Measurements from ENCODE around the gene MATN4.

MATN4 gene

GRCh38 chr20:45320948-45321595, 13.0 kb upstream of the MATN4 start:
- DNase-seq: no peak
- in situ Hi-C loops (cut with HindIII; ENCODE audit: low pct_ligation_motif_present, low pct_unique_long_range_greater_than_20kb, low sequenced_read_pairs): no loop called here

- in situ Hi-C loops (cut with HindIII; ENCODE audit: low pct_ligation_motif_present, low pct_unique_long_range_greater_than_20kb, low sequenced_read_pairs): no loop called here
- DNase-seq: no peak
Observed at GRCh38 chr20:45318948-45319347, 10.8 kb upstream of the MATN4 start.

- DNase-seq: no peak
- in situ Hi-C loops (cut with HindIII; ENCODE audit: low pct_ligation_motif_present, low pct_unique_long_range_greater_than_20kb, low sequenced_read_pairs): no loop called here
Observed at GRCh38 chr20:45318386-45318939, 10.4 kb upstream of the MATN4 start.

GRCh38 chr20:45317826-45318225, 9.7 kb upstream of the MATN4 start:
- in situ Hi-C loops (cut with HindIII; ENCODE audit: low pct_ligation_motif_present, low pct_unique_long_range_greater_than_20kb, low sequenced_read_pairs): no loop called here

GRCh38 chr20:45316150-45317080, 8.3 kb upstream of the MATN4 start:
- in situ Hi-C loops (cut with HindIII; ENCODE audit: low pct_ligation_motif_present, low pct_unique_long_range_greater_than_20kb, low sequenced_read_pairs): no loop called here
- no peak for DNase-seq

More at GRCh38 chr20:45317826-45318225, 9.7 kb upstream of the MATN4 start:
- no peak for DNase-seq

- no peak for DNase-seq
- in situ Hi-C loops (cut with HindIII; ENCODE audit: low pct_ligation_motif_present, low pct_unique_long_range_greater_than_20kb, low sequenced_read_pairs): no loop called here
Observed at GRCh38 chr20:45315672-45316071, 7.6 kb upstream of the MATN4 start.

GRCh38 chr20:45313943-45314342, 5.8 kb upstream of the MATN4 start:
- in situ Hi-C loops (cut with HindIII; ENCODE audit: low pct_ligation_motif_present, low pct_unique_long_range_greater_than_20kb, low sequenced_read_pairs): no loop called here
- DNase-seq: no peak

- in situ Hi-C loops (cut with HindIII; ENCODE audit: low pct_ligation_motif_present, low pct_unique_long_range_greater_than_20kb, low sequenced_read_pairs): no loop called here
- DNase-seq: no peak
Observed at GRCh38 chr20:45313065-45313695, 5.1 kb upstream of the MATN4 start.

GRCh38 chr20:45312241-45312640, 4.1 kb upstream of the MATN4 start:
- DNase-seq: no peak
- in situ Hi-C loops (cut with HindIII; ENCODE audit: low pct_ligation_motif_present, low pct_unique_long_range_greater_than_20kb, low sequenced_read_pairs): no loop called here

- in situ Hi-C loops (cut with HindIII; ENCODE audit: low pct_ligation_motif_present, low pct_unique_long_range_greater_than_20kb, low sequenced_read_pairs): no loop called here
- DNase-seq: peak; percentile 48
Observed at GRCh38 chr20:45311589-45312211, 3.6 kb upstream of the MATN4 start.

- DNase-seq: no peak
- in situ Hi-C loops (cut with HindIII; ENCODE audit: low pct_ligation_motif_present, low pct_unique_long_range_greater_than_20kb, low sequenced_read_pairs): no loop called here
Observed at GRCh38 chr20:45309075-45309474, 976 bp upstream of the MATN4 start.

GRCh38 chr20:45307076-45307640, 941 bp downstream of the MATN4 start:
- no peak for DNase-seq
- in situ Hi-C loops (cut with HindIII; ENCODE audit: low pct_ligation_motif_present, low pct_unique_long_range_greater_than_20kb, low sequenced_read_pairs): no loop called here

GRCh38 chr20:45306431-45306982, 1.6 kb downstream of the MATN4 start, which contains the start of gene RBPJL:
TSS of gene RBPJL (plus strand) at chr20:45306840. CDS start at chr20:45306923, 83 bp downstream.
- in situ Hi-C loops (cut with HindIII; ENCODE audit: low pct_ligation_motif_present, low pct_unique_long_range_greater_than_20kb, low sequenced_read_pairs): no loop called here
- DNase-seq: no peak

- in situ Hi-C loops (cut with HindIII; ENCODE audit: low pct_ligation_motif_present, low pct_unique_long_range_greater_than_20kb, low sequenced_read_pairs): no loop called here
- DNase-seq: no peak
Observed at GRCh38 chr20:45305262-45305661, 2.8 kb downstream of the MATN4 start.

GRCh38 chr20:45304464-45304999, 3.6 kb downstream of the MATN4 start:
- no peak for DNase-seq
- in situ Hi-C loops (cut with HindIII; ENCODE audit: low pct_ligation_motif_present, low pct_unique_long_range_greater_than_20kb, low sequenced_read_pairs): no loop called here

GRCh38 chr20:45303586-45304463, 4.3 kb downstream of the MATN4 start:
- in situ Hi-C loops (cut with HindIII; ENCODE audit: low pct_ligation_motif_present, low pct_unique_long_range_greater_than_20kb, low sequenced_read_pairs): no loop called here

GRCh38 chr20:45301824-45302271, 6.3 kb downstream of the MATN4 start:
- in situ Hi-C loops (cut with HindIII; ENCODE audit: low pct_ligation_motif_present, low pct_unique_long_range_greater_than_20kb, low sequenced_read_pairs): no loop called here

More at GRCh38 chr20:45303586-45304463, 4.3 kb downstream of the MATN4 start:
- no peak for DNase-seq

More at GRCh38 chr20:45301824-45302271, 6.3 kb downstream of the MATN4 start:
- DNase-seq: no peak

Measured in ACHN (cell line).